ENCODE results near the gene ZNF569.
A peak's percentile ranks its signal among the peaks of the same experiment; 100 is the strongest.
"Not testable (repeated sequence)": the region's sequence is repeated elsewhere in the genome, so short reads cannot be mapped to it uniquely, and the experiment has no call there.

ZNF569 gene

GRCh38 chr19:37452500-37453245 is 14.6 kb downstream of the ZNF569 start:
- ATAC-seq (no peak), DNase-seq (ENCODE audit: low spot score in 2 of 2) (no peak)
- H3K36me3 Mint-ChIP-seq, result peaks cover 24% of the 10 kb centered on the region
- H3K4me1 Mint-ChIP-seq, result no peaks in the 10 kb centered on the region
- H3K27ac Mint-ChIP-seq, result no peak overlapping the region
- H3K9me3 Mint-ChIP-seq, result peaks cover 60% of the 10 kb centered on the region
- H3K4me3 Mint-ChIP-seq, result no peak overlapping the region

- no peak overlapping the region for H3K27ac Mint-ChIP-seq
- H3K9me3 Mint-ChIP-seq, result peaks cover 39% of the 10 kb centered on the region
- H3K4me3 Mint-ChIP-seq, result no peak overlapping the region
- ATAC-seq (no peak), DNase-seq (ENCODE audit: low spot score in 2 of 2) (no peak)
- peaks cover 20% of the 10 kb centered on the region for H3K36me3 Mint-ChIP-seq
- no peaks in the 10 kb centered on the region for H3K4me1 Mint-ChIP-seq
Observed at GRCh38 chr19:37413313-37414084, 53.7 kb downstream of the ZNF569 start.

- DNase-seq (ENCODE audit: low spot score in 2 of 2) (no peak), ATAC-seq (no peak)
- Mint-ChIP-seq H3K27ac (no peak overlapping the region), H3K4me3 (no peak overlapping the region), H3K9me3 (peaks cover 36% of the 10 kb centered on the region), H3K36me3 (peaks cover 20% of the 10 kb centered on the region), H3K4me1 (no peaks in the 10 kb centered on the region)
Observed at GRCh38 chr19:37412700-37413099, 54.5 kb downstream of the ZNF569 start.

- H3K36me3 Mint-ChIP-seq; H3K4me1 Mint-ChIP-seq; H3K27ac Mint-ChIP-seq; DNase-seq (ENCODE audit: low spot score in 2 of 2); ATAC-seq; H3K4me3 Mint-ChIP-seq: not testable (repeated sequence)
- H3K9me3 Mint-ChIP-seq, result peaks cover 32% of the 10 kb centered on the region
Observed at GRCh38 chr19:37406140-37406846, 61.0 kb downstream of the ZNF569 start.

- H3K4me1 Mint-ChIP-seq, result no peaks in the 10 kb centered on the region
Observed at GRCh38 chr19:37403403-37403802, 63.8 kb downstream of the ZNF569 start.

GRCh38 chr19:37401078-37401477 is 66.2 kb downstream of the ZNF569 start:
- Mint-ChIP-seq H3K27ac (no peak overlapping the region), H3K4me1 (no peaks in the 10 kb centered on the region), H3K9me3 (peaks cover 37% of the 10 kb centered on the region), H3K36me3 (no peaks in the 10 kb centered on the region), H3K4me3 (no peak overlapping the region)
- ATAC-seq (no peak), DNase-seq (ENCODE audit: low spot score in 2 of 2) (no peak)

More at GRCh38 chr19:37403403-37403802, 63.8 kb downstream of the ZNF569 start:
- Mint-ChIP-seq H3K36me3 (no peaks in the 10 kb centered on the region), H3K4me3 (no peak overlapping the region), H3K9me3 (peaks cover 35% of the 10 kb centered on the region), H3K27ac (no peak overlapping the region)
- ATAC-seq (no peak), DNase-seq (ENCODE audit: low spot score in 2 of 2) (no peak)

- H3K27ac Mint-ChIP-seq; H3K4me3 Mint-ChIP-seq; ATAC-seq; H3K4me1 Mint-ChIP-seq; DNase-seq (ENCODE audit: low spot score in 2 of 2): not testable (repeated sequence)
- Mint-ChIP-seq H3K9me3 (peaks cover 42% of the 10 kb centered on the region), H3K36me3 (peaks cover 24% of the 10 kb centered on the region)
Observed at GRCh38 chr19:37391399-37391798, 75.8 kb downstream of the ZNF569 start.

GRCh38 chr19:37389234-37389633 is 78.0 kb downstream of the ZNF569 start:
- no peaks in the 10 kb centered on the region for H3K4me1 Mint-ChIP-seq
- ATAC-seq (no peak), DNase-seq (ENCODE audit: low spot score in 2 of 2) (no peak)
- H3K36me3 Mint-ChIP-seq, result peaks cover 45% of the 10 kb centered on the region
- H3K27ac Mint-ChIP-seq, result no peak overlapping the region
- H3K9me3 Mint-ChIP-seq, result peaks cover 42% of the 10 kb centered on the region
- H3K4me3 Mint-ChIP-seq, result no peak overlapping the region

GRCh38 chr19:37370880-37371661 is 96.2 kb downstream of the ZNF569 start, which contains the start of gene ZNF527:
Gene ZNF527, plus strand, starts transcription at chr19:37371099. Its CDS starts 3,100 bp downstream, at chr19:37374199.
- Mint-ChIP-seq H3K36me3 (peaks cover 10% of the 10 kb centered on the region), H3K27ac (peak within 1 kb of the TSS; percentile 94), H3K9me3 (peaks cover 6% of the 10 kb centered on the region), H3K4me3 (peak within 1 kb of the TSS; percentile 94), H3K4me1 (peaks cover 15% of the 10 kb centered on the region)
- peak; percentile 98 for ATAC-seq
- peak; percentile 87 to 98 for DNase-seq (ENCODE audit: low spot score in 2 of 2)

- Mint-ChIP-seq H3K4me3 (peak overlapping the region; percentile 94), H3K4me1 (peaks cover 15% of the 10 kb centered on the region), H3K27ac (peak overlapping the region; percentile 94), H3K9me3 (peaks cover 11% of the 10 kb centered on the region)
- peak; percentile 72 for ATAC-seq
- not testable (repeated sequence) for H3K36me3 Mint-ChIP-seq; DNase-seq (ENCODE audit: low spot score in 2 of 2)
Observed at GRCh38 chr19:37370386-37370879, 96.8 kb downstream of the ZNF569 start.

GRCh38 chr19:37362733-37363132 is 104.5 kb downstream of the ZNF569 start:
- ATAC-seq, result no peak
- peaks cover 55% of the 10 kb centered on the region for H3K36me3 Mint-ChIP-seq
- H3K4me3 Mint-ChIP-seq, result no peak overlapping the region
- no peak overlapping the region for H3K27ac Mint-ChIP-seq
- H3K4me1 Mint-ChIP-seq, result no peaks in the 10 kb centered on the region
- peaks cover 24% of the 10 kb centered on the region for H3K9me3 Mint-ChIP-seq
- no peak for DNase-seq (ENCODE audit: low spot score in 2 of 2)

GRCh38 chr19:37361994-37362393 is 105.2 kb downstream of the ZNF569 start:
- no peaks in the 10 kb centered on the region for H3K4me1 Mint-ChIP-seq
- no peak overlapping the region for H3K4me3 Mint-ChIP-seq
- H3K36me3 Mint-ChIP-seq, result peaks cover 63% of the 10 kb centered on the region
- peaks cover 24% of the 10 kb centered on the region for H3K9me3 Mint-ChIP-seq
- ATAC-seq (no peak), DNase-seq (ENCODE audit: low spot score in 2 of 2) (no peak)
- H3K27ac Mint-ChIP-seq, result no peak overlapping the region
